Measurements from ENCODE around the gene FAM241B.

FAM241B gene

DNA sequence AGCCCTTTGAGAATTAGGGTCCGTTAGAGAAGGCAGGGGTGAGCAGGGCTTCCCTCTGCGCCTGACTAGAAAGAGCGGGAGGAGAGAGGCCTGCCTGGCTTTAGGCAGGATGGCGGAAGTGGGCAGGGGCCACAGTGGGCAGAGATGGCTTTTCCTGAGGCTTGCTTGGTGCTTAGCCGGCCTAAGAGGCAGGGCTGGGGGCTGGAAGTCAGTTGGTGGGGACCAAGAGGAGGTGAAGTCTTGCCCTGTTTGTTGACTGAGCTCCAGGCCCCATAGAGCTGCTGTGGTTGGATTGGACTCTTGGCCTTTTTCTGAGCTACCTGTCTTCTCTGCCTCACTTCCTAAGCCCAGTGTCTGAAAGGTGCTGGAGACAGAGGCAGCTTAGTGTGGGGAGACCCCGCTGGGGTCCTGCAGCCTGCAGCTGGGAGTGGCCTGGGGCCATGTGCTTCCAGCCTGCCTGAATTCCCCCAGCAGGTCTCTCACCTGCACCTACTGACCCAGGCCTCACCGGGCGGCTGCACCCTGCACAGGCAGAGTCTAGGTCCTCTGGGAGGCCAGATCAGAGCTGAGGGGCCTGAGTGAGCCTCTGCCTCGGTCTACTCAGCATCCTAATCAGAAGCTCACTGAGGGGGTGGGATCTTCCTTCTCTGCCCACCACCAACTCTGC, 4.8 kb downstream of the FAM241B start:
- no peak for DNase-seq

- DNase-seq, result no peak
Observed at GRCh38 chr10:69635428-69636272, 5.6 kb downstream of the FAM241B start.

DNA sequence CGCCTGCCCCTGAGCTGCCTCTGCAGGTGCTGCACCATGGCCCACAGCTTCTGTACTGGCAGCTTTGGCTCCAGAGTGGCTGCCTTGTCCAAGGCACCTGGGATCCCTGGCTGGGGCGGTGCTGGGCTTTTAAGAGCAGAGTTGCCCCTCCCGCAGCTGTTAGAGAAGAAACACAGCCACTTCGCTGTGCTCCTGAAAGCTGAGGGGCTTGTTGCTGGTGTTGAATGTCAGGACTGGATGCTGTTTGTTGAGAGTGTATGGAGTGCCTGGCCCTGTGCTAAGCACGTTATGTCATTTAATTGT, 6.2 kb downstream of the FAM241B start:
- DNase-seq, result no peak

DNA sequence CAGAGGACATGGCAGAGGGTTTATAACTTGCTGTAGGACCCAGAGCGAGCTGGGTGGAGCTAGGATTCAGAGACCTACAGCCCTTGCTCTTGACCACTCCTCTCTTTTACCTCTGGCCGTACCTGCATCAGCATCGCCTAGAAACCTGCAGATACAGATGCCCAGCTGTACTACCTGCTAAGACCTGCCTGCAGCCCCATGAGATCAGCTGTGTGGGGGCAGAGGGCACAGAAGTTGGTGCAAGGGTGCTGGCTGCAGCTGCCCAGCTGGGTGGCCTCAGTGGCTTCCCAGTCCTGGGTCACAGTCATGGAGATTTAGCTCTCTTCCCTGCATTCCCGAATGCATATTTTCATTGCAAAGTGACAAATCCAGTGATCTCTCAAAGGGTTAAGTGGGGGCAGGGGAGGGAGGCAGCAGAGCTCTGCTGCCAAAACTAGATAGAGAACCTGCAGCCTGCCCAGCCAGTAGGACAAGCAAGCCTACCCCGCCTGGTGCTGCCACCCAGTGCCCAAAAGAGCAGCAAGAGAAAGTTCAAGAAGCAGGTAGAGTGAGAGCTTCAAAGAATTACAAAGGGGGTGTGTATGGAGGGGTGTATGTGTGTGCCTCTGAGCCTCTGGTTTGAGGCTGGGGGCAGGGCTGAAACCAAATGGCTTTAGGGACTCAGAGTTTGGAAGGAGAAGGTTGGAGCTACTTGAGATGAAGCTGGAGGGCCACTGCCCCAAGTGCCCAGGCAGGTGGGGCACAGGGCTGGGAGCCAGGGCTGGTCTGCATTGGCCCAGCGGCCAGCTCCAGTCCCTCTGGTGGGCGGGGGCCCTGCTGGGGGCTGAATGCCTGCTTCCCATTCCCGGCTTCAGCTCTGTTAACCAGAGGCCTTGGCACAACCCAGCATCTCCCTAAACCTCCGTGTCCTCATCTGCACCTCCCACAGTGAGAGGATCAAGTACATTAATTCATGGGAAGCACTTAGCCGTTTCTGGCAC, 6.9 kb downstream of the FAM241B start:
- DNase-seq, result peak; percentile 44

GRCh38 chr10:69638642-69639041, 8.6 kb downstream of the FAM241B start:
- no peak for DNase-seq

DNA sequence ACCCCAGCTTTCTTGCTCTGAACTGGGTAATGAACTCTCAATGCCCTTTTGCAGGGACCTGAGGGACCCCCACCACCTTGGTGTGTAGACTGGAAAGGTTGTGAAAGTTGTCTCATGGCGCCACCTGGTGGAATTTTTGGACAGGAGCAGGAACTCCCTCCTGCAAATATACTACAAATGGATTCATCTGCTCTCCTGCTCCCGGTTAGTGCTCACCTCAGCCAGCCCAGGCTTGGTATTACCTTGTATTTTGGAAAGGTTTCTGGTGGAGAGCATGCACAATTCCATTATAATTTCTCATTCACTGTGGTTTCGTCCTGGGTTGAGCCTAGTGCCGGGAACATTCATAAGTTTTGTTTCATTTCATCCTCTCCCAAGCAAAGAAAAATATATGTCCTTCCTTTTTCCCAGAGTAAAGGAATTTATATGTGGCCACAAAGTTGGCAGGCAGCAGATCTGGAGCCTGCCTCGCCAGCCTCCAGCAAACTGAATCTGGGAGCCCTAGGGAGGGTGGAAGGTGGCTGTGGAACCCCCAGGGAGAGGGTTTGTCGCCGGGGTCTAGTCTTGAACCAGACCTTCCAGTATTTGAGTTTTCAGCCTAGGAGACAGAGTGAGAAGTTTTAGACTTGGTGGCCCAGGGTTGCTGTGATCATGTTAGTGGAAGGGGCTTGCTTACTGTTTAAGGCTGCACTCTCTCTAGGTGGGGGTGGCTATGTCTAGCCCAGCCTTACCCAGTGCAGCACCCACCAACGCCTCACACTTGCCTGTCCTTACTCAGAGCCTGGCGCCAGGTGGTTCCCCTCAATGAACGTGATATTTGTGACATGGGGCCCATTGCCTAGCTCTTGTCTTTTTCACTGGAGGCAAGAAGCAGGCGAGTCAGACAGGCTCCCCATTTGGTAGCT, 9.5 kb downstream of the FAM241B start:
- DNase-seq, result peak; percentile 82

DNA sequence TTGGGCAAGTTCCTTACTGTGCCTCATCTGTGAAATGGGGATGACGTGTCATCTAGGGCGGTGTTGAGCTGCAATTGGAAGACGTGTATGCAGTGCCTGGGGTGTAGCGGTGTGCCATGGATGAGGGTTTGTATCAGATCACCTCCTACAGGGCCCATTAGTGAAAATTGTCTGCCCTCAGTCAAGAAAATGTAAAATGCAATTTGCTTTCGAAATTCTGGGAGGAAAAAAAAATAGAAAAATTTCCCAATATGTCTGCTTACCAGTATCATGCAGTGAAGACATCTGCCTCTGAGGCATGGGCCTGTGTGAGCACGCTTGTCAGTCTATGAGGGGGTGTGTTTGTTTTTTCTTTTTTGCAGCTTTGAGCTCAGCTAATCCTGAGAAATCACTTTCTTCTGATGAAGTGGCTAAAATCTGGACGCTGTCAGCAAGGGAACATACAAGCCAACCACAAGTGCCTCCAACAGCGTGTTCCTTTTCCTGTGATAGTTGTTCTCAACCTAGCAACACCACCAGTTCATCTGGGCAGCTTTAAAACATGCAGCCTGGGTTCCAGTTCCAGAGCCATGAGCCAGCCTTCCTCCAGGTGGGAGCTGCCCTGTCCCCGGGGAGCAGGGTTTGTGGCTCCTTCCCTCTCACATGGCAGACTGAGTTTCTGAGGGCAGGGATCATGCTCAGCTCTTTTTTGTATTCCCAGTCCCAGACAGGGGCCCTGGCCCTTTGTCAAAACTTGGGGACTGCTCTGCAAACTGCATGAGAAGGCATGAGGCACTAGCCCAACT, 10.3 kb downstream of the FAM241B start:
- DNase-seq, result no peak

- DNase-seq, result no peak
Observed at GRCh38 chr10:69641261-69641980, 11.4 kb downstream of the FAM241B start.

GRCh38 chr10:69642747-69643146, 12.7 kb downstream of the FAM241B start:
- no peak for DNase-seq

DNA sequence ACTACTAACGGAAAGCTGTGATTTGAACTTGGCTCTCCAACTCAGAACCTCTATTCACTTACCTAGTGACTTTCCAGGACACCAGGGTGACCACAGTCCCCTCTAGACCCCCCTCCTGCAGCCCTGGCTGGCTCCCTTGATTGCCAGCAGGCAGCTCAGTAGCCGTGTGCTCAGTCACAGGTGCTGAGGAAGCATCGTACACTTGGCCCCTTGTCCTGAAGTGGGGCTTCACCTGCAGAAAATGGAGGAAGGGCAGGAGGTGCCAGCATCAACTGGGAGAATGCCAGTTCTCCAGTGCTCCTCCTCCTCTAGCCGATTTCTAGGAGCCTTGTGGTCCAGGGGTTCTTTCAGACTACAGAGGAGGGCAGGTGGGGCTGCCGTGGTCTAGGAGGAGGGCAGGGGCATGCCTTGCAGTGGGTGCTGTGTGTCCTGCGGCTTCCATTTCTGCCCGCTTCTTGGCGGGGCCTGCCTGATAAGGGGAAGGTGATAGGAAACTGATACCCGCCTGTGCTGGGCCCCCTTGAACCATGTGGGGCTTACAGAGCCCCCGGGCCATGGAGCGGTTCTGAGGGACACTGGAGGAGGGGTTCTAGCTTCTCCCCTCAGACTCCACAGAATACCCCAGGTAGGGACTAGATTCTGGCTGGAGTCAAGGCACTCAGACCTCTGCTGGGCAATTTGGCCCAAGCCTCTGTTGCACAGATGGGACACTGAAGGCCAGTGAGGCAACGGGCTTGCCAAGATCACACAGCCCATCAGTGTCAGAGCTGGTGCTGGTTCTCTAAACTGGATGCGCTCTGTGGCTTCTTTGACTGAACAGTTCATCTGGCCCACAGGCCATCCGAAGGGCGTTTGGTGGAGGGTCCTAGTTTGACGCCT, 14.0 kb downstream of the FAM241B start:
- DNase-seq, result no peak

DNA sequence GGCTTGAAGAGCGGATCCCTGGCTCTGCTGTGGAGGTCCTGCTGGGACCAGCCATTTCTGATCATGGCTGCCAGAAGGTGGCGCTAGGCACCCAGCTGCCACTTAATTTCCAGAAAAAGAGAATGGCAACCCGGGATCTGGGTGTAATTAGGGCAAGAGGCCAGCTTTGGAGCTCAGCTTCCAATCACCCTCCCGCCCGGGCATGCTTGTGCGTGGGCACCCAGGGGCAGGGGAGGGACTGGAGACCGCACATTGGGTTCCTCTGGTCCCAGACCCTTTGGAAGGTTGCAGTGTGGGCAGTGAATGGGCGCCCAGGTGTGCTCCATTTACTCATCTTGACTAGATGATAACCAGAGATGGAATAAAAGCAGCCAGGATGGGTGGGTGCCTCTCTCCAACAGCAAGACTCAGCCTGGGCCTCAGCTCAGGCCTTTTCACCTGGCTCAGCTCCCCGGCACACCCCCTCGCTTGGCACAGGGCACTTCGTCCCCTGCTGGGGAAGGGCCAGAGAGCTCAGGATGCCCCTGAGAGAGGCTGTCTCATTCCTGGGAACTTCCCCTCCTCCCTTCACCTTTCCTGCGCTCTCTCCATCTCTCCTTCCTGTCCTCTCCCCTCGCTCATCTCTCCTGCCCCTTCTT, 14.7 kb downstream of the FAM241B start:
- DNase-seq, result peak; percentile 30

- no peak for DNase-seq
Observed at GRCh38 chr10:69645296-69646184, 15.5 kb downstream of the FAM241B start.

DNA sequence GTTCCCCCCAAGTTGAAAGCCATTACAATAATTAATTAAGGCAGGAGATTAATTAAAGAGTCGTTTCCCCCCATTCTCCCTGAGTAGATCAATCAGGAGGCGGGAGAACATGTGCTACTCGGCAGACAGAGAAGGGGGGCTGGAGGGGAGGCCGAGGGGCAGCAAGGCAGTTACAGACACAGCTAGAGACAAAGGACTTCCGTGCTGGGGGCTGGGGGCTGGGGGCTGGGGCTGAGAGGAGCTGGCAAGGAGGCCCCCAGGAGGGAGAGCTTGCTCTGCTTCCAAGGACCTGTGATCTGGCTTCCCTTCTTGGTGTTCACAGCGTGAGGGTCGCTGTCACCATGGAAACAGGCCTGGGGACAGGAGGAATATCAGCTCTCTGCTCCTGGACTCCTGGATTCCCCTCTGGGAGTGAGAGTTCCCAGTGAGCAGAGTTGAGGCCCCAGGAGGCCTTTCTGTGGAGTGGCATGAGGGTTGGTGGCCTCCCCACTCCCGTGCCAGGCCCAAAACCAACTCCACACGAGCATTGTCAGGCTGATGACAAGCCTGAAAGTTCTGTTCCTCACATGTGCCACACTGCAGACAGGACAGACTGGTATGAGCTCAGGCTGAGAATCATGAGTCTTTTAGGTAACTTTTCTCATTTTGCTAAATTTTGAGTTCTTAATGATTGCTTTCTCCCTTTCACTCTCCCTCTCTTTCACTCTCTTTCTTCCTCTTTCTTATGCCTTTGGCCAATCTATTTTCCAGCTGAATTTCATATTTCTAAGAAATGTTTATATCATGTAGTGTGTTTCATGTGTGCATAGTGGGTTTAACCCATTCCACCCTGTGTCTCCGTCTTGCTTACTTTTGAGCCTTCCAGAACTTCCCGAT, 16.4 kb downstream of the FAM241B start:
- DNase-seq, result no peak

DNA sequence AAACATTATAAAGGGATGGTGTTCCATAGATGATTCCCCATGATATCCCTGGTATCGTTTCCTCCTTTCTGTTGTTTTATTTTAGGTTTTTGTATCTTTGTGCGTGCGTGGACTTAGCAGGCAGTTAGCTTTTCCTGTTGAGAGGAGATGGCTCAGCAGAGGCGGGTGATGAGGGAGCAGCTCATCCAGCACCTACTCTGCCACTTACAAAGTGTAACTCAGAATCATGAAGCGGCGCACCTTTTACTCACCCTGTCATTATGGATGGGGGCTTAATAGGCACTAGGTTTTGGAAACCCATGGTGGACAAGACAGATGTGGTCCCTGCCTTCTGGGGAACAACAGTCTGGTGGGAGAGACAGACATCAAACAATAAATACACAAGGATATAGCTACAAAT, 17.1 kb downstream of the FAM241B start:
- no peak for DNase-seq

DNA sequence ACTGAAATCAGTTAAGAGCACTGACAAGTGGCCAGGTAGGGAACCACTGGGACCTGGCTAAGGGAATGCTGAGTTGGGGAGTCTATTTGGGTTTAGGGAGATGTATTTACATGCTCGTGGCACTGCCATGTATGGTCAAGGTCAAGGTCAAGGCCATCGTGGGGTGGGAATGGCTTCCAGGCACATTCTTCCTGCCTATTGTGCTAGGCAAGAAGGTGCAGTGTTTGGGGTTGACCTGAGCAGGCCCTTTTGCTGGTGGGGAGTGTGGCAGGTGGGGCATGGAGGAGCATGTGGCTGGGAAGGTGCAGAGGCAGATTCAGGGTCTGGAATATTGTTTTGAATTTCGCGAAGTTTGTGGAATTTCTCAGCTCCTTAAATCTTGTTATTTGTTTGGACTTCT, 17.8 kb downstream of the FAM241B start:
- DNase-seq, result no peak

- no peak for DNase-seq
Observed at GRCh38 chr10:69648461-69648860, 18.4 kb downstream of the FAM241B start.

All from CD4-positive, alpha-beta T cell treated with Interleukin-6 for 4 hours (primary cell).